Stimulated activated CD8-positive, alpha-beta memory T cell treated with anti-CD3 and anti-CD28 coated beads, Interleukin-4, amount 100 ng/mL, for 24 hours (primary cell): Measurements from ENCODE around the gene CDH8.

Source experiments
- DNase-seq: peaks from one replicate; pipeline ENCODE4 v3.0.0-alpha.2; 2020; ENCODE audit warnings: low read depth

Gene CDH8

GRCh38 chr16:62033065-62033464 is 3.2 kb downstream of the CDH8 start:
- no peak for DNase-seq

GRCh38 chr16:62029947-62030346 is 6.3 kb downstream of the CDH8 start:
- DNase-seq, result no peak

- DNase-seq, result no peak
Measured at GRCh38 chr16:62022688-62023087, 13.6 kb downstream of the CDH8 start.

- DNase-seq, result no peak
Measured at GRCh38 chr16:62021161-62021581, 15.1 kb downstream of the CDH8 start.

GRCh38 chr16:62020681-62021080 is 15.6 kb downstream of the CDH8 start:
- DNase-seq, result no peak

- no peak for DNase-seq
Measured at GRCh38 chr16:62019851-62020250, 16.4 kb downstream of the CDH8 start.

- no peak for DNase-seq
Measured at GRCh38 chr16:62018301-62019060, 17.8 kb downstream of the CDH8 start.

GRCh38 chr16:62014319-62014923 is 21.8 kb downstream of the CDH8 start:
- DNase-seq, result no peak

GRCh38 chr16:62010186-62010585 is 26.1 kb downstream of the CDH8 start:
- no peak for DNase-seq

- no peak for DNase-seq
Measured at GRCh38 chr16:61998460-61998859, 37.8 kb downstream of the CDH8 start.

GRCh38 chr16:61993108-61993507 is 43.1 kb downstream of the CDH8 start:
- DNase-seq, result no peak

GRCh38 chr16:61987474-61988012 is 48.7 kb downstream of the CDH8 start:
- DNase-seq, result no peak

- no peak for DNase-seq
Measured at GRCh38 chr16:61969077-61969382, 67.2 kb downstream of the CDH8 start.

GRCh38 chr16:61968242-61969076 is 67.8 kb downstream of the CDH8 start:
- DNase-seq, result no peak

GRCh38 chr16:61957075-61957855 is 79.0 kb downstream of the CDH8 start:
- no peak for DNase-seq

- no peak for DNase-seq
Measured at GRCh38 chr16:61952841-61953240, 83.4 kb downstream of the CDH8 start.

GRCh38 chr16:61948414-61948813 is 87.8 kb downstream of the CDH8 start:
- no peak for DNase-seq

- no peak for DNase-seq
Measured at GRCh38 chr16:61946019-61946418, 90.2 kb downstream of the CDH8 start.

GRCh38 chr16:61945511-61945910 is 90.7 kb downstream of the CDH8 start:
- no peak for DNase-seq

- no peak for DNase-seq
Measured at GRCh38 chr16:61944004-61944403, 92.2 kb downstream of the CDH8 start.

- no peak for DNase-seq
Measured at GRCh38 chr16:61940611-61941010, 95.6 kb downstream of the CDH8 start.

GRCh38 chr16:61937646-61938045 is 98.6 kb downstream of the CDH8 start:
- DNase-seq, result no peak
